Body of pancreas (tissue), 4 donors: ENCODE data around the gene DRAM1.
"Not testable (repeated sequence)": the region's sequence is repeated elsewhere in the genome, so short reads cannot be mapped to it uniquely, and the experiment has no call there.

Experiments
- POLR2A ChIP-seq, 3 donors: fragments of 450-650 bp; IDR thresholded peaks; one replicate each; pipeline ENCODE4 v1.6.1; 2016; ENCODE audit warnings: antibody characterized with exemption in 3 of 3, mild to moderate bottlenecking in 2 of 3
- TF ChIP-seq, protein P1 (sequence below), 7 experiments: fragments of 450-650 bp in 4 of 7; fragments of 200-600 bp in 3 of 7; sonication (generic) in 3 of 7; IDR thresholded peaks; one replicate each; pipeline ENCODE4 v1.5.1; 2016 to 2019; ENCODE audit warnings: antibody characterized with exemption in 7 of 7

DNA sequence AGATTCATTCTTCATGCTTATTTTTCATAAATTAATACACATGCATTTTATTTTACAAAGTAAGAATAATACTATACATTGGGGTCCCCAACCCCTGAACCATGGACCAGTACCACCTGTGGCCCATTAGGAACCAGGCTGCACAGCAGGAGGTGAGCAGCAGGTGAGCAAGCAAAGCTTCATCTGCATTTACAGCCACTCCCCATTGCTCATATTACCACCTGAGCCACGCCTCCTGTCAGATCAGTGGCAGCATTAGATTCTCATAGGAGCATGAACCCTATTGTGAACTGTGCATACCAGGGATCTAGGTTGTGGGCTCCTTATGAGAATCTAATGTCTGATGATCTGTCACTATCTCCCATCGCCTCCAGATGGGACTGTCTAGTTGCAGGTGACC, 15.7 kb upstream of the DRAM1 start:
- TF ChIP-seq, protein P1, sequence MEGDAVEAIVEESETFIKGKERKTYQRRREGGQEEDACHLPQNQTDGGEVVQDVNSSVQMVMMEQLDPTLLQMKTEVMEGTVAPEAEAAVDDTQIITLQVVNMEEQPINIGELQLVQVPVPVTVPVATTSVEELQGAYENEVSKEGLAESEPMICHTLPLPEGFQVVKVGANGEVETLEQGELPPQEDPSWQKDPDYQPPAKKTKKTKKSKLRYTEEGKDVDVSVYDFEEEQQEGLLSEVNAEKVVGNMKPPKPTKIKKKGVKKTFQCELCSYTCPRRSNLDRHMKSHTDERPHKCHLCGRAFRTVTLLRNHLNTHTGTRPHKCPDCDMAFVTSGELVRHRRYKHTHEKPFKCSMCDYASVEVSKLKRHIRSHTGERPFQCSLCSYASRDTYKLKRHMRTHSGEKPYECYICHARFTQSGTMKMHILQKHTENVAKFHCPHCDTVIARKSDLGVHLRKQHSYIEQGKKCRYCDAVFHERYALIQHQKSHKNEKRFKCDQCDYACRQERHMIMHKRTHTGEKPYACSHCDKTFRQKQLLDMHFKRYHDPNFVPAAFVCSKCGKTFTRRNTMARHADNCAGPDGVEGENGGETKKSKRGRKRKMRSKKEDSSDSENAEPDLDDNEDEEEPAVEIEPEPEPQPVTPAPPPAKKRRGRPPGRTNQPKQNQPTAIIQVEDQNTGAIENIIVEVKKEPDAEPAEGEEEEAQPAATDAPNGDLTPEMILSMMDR (IDR thresholded peaks at IDR 0.05) = not testable (repeated sequence)
- TF ChIP-seq POLR2A (IDR thresholded peaks at IDR 0.05) = not testable (repeated sequence)
